ENCODE results near the gene XRN1.

- TF ChIP-seq, protein P1, sequence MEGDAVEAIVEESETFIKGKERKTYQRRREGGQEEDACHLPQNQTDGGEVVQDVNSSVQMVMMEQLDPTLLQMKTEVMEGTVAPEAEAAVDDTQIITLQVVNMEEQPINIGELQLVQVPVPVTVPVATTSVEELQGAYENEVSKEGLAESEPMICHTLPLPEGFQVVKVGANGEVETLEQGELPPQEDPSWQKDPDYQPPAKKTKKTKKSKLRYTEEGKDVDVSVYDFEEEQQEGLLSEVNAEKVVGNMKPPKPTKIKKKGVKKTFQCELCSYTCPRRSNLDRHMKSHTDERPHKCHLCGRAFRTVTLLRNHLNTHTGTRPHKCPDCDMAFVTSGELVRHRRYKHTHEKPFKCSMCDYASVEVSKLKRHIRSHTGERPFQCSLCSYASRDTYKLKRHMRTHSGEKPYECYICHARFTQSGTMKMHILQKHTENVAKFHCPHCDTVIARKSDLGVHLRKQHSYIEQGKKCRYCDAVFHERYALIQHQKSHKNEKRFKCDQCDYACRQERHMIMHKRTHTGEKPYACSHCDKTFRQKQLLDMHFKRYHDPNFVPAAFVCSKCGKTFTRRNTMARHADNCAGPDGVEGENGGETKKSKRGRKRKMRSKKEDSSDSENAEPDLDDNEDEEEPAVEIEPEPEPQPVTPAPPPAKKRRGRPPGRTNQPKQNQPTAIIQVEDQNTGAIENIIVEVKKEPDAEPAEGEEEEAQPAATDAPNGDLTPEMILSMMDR (IDR thresholded peaks at IDR 0.05): no peak
- TF ChIP-seq POLR2A (IDR thresholded peaks at IDR 0.05) (no peak), POLR2AphosphoS5 (IDR thresholded peaks at IDR 0.05) (no peak)
These were observed 184.7 kb downstream of the XRN1 start for GRCh38 chr3:142263112-142263511.

All from prostate gland (tissue), 2 donors.